Measurements from ENCODE around the gene SKIC3. TPM values are rescaled to one million over a fixed set of nuclear protein-coding genes. Genes with fewer than 3 reads are reported as not detected.
A peak's percentile ranks its signal among the peaks of the same experiment; 100 is the strongest.

Gene SKIC3
- polyA plus RNA-seq, 4 donors, result 8.4 to 79.6 (median 17.1) TPM

- FAIRE-seq, result no peak
- Histone ChIP-seq H3K27me3 (ENCODE audit: control insufficient read depth in 3 of 3, insufficient read depth in 3 of 3, low read length in 3 of 3) (no peaks in the 10 kb centered on the region), H3K36me3 (ENCODE audit: control insufficient read depth in 3 of 3, insufficient read depth in 2 of 3, low read depth in 1 of 3, low read length in 3 of 3) (peaks cover 0 to under 1% (median 0%) of the 10 kb centered on the region in 3 donors), H3K27ac (ENCODE audit: low read depth in 1 of 3, low read length in 2 of 3) (no peak overlapping the region), H3K4me1 (ENCODE audit: control insufficient read depth in 3 of 3, insufficient read depth in 2 of 3, low read depth in 1 of 3, low read length in 2 of 3) (no peaks in the 10 kb centered on the region), H3K4me3 (ENCODE audit: low read depth in 1 of 3, low read length in 3 of 3) (no peak overlapping the region), H3K9me3 (ENCODE audit: control insufficient read depth in 2 of 2, insufficient read depth in 1 of 2, low read depth in 1 of 2, low read length in 1 of 2) (no peaks in the 10 kb centered on the region)
- no peak for DNase-seq
- 95 to 96% (median 95%) methylated on average over 2 of the region's 2 CpGs for WGBS, 3 donors
Measured at GRCh38 chr5:95581576-95581975, 26.8 kb upstream of the SKIC3 start.

- WGBS, 3 donors, result 86 to 92% (median 91%) methylated on average over 2 of the region's 2 CpGs
- H3K27ac ChIP-seq (ENCODE audit: low read depth in 1 of 3, low read length in 2 of 3), result no peak overlapping the region
- H3K27me3 ChIP-seq (ENCODE audit: control insufficient read depth in 3 of 3, insufficient read depth in 3 of 3, low read length in 3 of 3), result no peaks in the 10 kb centered on the region
- H3K4me1 ChIP-seq (ENCODE audit: control insufficient read depth in 3 of 3, insufficient read depth in 2 of 3, low read depth in 1 of 3, low read length in 2 of 3), result no peaks in the 10 kb centered on the region
- no peak overlapping the region for H3K4me3 ChIP-seq (ENCODE audit: low read depth in 1 of 3, low read length in 3 of 3)
- DNase-seq (no peak), FAIRE-seq (no peak)
- H3K36me3 ChIP-seq (ENCODE audit: control insufficient read depth in 3 of 3, insufficient read depth in 2 of 3, low read depth in 1 of 3, low read length in 3 of 3), result peaks cover 0 to 3% (median 0%) of the 10 kb centered on the region in 3 donors
- no peaks in the 10 kb centered on the region for H3K9me3 ChIP-seq (ENCODE audit: control insufficient read depth in 2 of 2, insufficient read depth in 1 of 2, low read depth in 1 of 2, low read length in 1 of 2)
Measured at GRCh38 chr5:95572016-95572415, 17.2 kb upstream of the SKIC3 start.

GRCh38 chr5:95565280-95565920 is 10.6 kb upstream of the SKIC3 start:
- Histone ChIP-seq H3K27ac (ENCODE audit: low read depth in 1 of 3, low read length in 2 of 3) (no peak overlapping the region), H3K4me1 (ENCODE audit: control insufficient read depth in 3 of 3, insufficient read depth in 2 of 3, low read depth in 1 of 3, low read length in 2 of 3) (no peaks in the 10 kb centered on the region), H3K27me3 (ENCODE audit: control insufficient read depth in 3 of 3, insufficient read depth in 3 of 3, low read length in 3 of 3) (no peaks in the 10 kb centered on the region), H3K4me3 (ENCODE audit: low read depth in 1 of 3, low read length in 3 of 3) (no peak overlapping the region), H3K36me3 (ENCODE audit: control insufficient read depth in 3 of 3, insufficient read depth in 2 of 3, low read depth in 1 of 3, low read length in 3 of 3) (no peaks in the 10 kb centered on the region), H3K9me3 (ENCODE audit: control insufficient read depth in 2 of 2, insufficient read depth in 1 of 2, low read depth in 1 of 2, low read length in 1 of 2) (no peaks in the 10 kb centered on the region)
- no peak for FAIRE-seq
- WGBS, 3 donors, result 83 to 91% (median 91%) methylated on average over 4 of the region's 4 CpGs
- no peak for DNase-seq

- DNase-seq, result no peak
- Histone ChIP-seq H3K9me3 (ENCODE audit: control insufficient read depth in 2 of 2, insufficient read depth in 1 of 2, low read depth in 1 of 2, low read length in 1 of 2) (no peaks in the 10 kb centered on the region), H3K4me3 (ENCODE audit: low read depth in 1 of 3, low read length in 3 of 3) (no peak overlapping the region), H3K27me3 (ENCODE audit: control insufficient read depth in 3 of 3, insufficient read depth in 3 of 3, low read length in 3 of 3) (no peaks in the 10 kb centered on the region), H3K36me3 (ENCODE audit: control insufficient read depth in 3 of 3, insufficient read depth in 2 of 3, low read depth in 1 of 3, low read length in 3 of 3) (no peaks in the 10 kb centered on the region), H3K4me1 (ENCODE audit: control insufficient read depth in 3 of 3, insufficient read depth in 2 of 3, low read depth in 1 of 3, low read length in 2 of 3) (no peaks in the 10 kb centered on the region), H3K27ac (ENCODE audit: low read depth in 1 of 3, low read length in 2 of 3) (no peak overlapping the region)
- WGBS, 3 donors, result 63 to 72% (median 72%) methylated on average over 4 of the region's 4 CpGs
- no peak for FAIRE-seq
Measured at GRCh38 chr5:95564450-95564849, 9.7 kb upstream of the SKIC3 start.

GRCh38 chr5:95563367-95563766 is 8.6 kb upstream of the SKIC3 start:
- DNase-seq (no peak), FAIRE-seq (no peak)
- Histone ChIP-seq H3K9me3 (ENCODE audit: control insufficient read depth in 2 of 2, insufficient read depth in 1 of 2, low read depth in 1 of 2, low read length in 1 of 2) (no peaks in the 10 kb centered on the region), H3K27ac (ENCODE audit: low read depth in 1 of 3, low read length in 2 of 3) (no peak overlapping the region), H3K36me3 (ENCODE audit: control insufficient read depth in 3 of 3, insufficient read depth in 2 of 3, low read depth in 1 of 3, low read length in 3 of 3) (no peaks in the 10 kb centered on the region), H3K27me3 (ENCODE audit: control insufficient read depth in 3 of 3, insufficient read depth in 3 of 3, low read length in 3 of 3) (no peaks in the 10 kb centered on the region), H3K4me3 (ENCODE audit: low read depth in 1 of 3, low read length in 3 of 3) (no peak overlapping the region), H3K4me1 (ENCODE audit: control insufficient read depth in 3 of 3, insufficient read depth in 2 of 3, low read depth in 1 of 3, low read length in 2 of 3) (no peaks in the 10 kb centered on the region)
- WGBS, 3 donors, result 87 to 91% (median 88%) methylated on average over 5 of the region's 5 CpGs

- Histone ChIP-seq H3K27me3 (ENCODE audit: control insufficient read depth in 3 of 3, insufficient read depth in 3 of 3, low read length in 3 of 3) (no peaks in the 10 kb centered on the region), H3K36me3 (ENCODE audit: control insufficient read depth in 3 of 3, insufficient read depth in 2 of 3, low read depth in 1 of 3, low read length in 3 of 3) (no peaks in the 10 kb centered on the region), H3K9me3 (ENCODE audit: control insufficient read depth in 2 of 2, insufficient read depth in 1 of 2, low read depth in 1 of 2, low read length in 1 of 2) (no peaks in the 10 kb centered on the region), H3K27ac (ENCODE audit: low read depth in 1 of 3, low read length in 2 of 3) (no peak overlapping the region), H3K4me1 (ENCODE audit: control insufficient read depth in 3 of 3, insufficient read depth in 2 of 3, low read depth in 1 of 3, low read length in 2 of 3) (no peaks in the 10 kb centered on the region), H3K4me3 (ENCODE audit: low read depth in 1 of 3, low read length in 3 of 3) (no peak overlapping the region)
- WGBS, 3 donors, result 65 to 84% (median 79%) methylated on average over 1 of the region's 1 CpG
- FAIRE-seq (no peak), DNase-seq (no peak)
Measured at GRCh38 chr5:95562282-95562681, 7.5 kb upstream of the SKIC3 start.

GRCh38 chr5:95557841-95558240 is 3.1 kb upstream of the SKIC3 start:
- Histone ChIP-seq H3K27me3 (ENCODE audit: control insufficient read depth in 3 of 3, insufficient read depth in 3 of 3, low read length in 3 of 3) (no peaks in the 10 kb centered on the region), H3K27ac (ENCODE audit: low read depth in 1 of 3, low read length in 2 of 3) (no peak overlapping the region), H3K9me3 (ENCODE audit: control insufficient read depth in 2 of 2, insufficient read depth in 1 of 2, low read depth in 1 of 2, low read length in 1 of 2) (no peaks in the 10 kb centered on the region), H3K4me3 (ENCODE audit: low read depth in 1 of 3, low read length in 3 of 3) (no peak overlapping the region), H3K36me3 (ENCODE audit: control insufficient read depth in 3 of 3, insufficient read depth in 2 of 3, low read depth in 1 of 3, low read length in 3 of 3) (no peaks in the 10 kb centered on the region), H3K4me1 (ENCODE audit: control insufficient read depth in 3 of 3, insufficient read depth in 2 of 3, low read depth in 1 of 3, low read length in 2 of 3) (peaks cover 0 to 7% (median 0%) of the 10 kb centered on the region in 3 donors)
- WGBS, 3 donors, result 53 to 85% (median 83%) methylated on average over 2 of the region's 2 CpGs
- DNase-seq (no peak), FAIRE-seq (no peak)

- 0 to 1% (median 1%) methylated on average over 9 of the region's 9 CpGs for WGBS, 3 donors
- FAIRE-seq (no peak), DNase-seq (no peak)
- Histone ChIP-seq H3K36me3 (ENCODE audit: control insufficient read depth in 3 of 3, insufficient read depth in 2 of 3, low read depth in 1 of 3, low read length in 3 of 3) (peaks cover 0 to 2% (median 1%) of the 10 kb centered on the region in 3 donors), H3K4me1 (ENCODE audit: control insufficient read depth in 3 of 3, insufficient read depth in 2 of 3, low read depth in 1 of 3, low read length in 2 of 3) (peaks cover 0 to 7% (median 0%) of the 10 kb centered on the region in 3 donors), H3K27ac (ENCODE audit: low read depth in 1 of 3, low read length in 2 of 3) (peak overlapping the region; percentile 92 to 98 (median 97)), H3K4me3 (ENCODE audit: low read depth in 1 of 3, low read length in 3 of 3) (peak overlapping the region; percentile 70 to 93 (median 86)), H3K27me3 (ENCODE audit: control insufficient read depth in 3 of 3, insufficient read depth in 3 of 3, low read length in 3 of 3) (no peaks in the 10 kb centered on the region), H3K9me3 (ENCODE audit: control insufficient read depth in 2 of 2, insufficient read depth in 1 of 2, low read depth in 1 of 2, low read length in 1 of 2) (no peaks in the 10 kb centered on the region)
Measured at GRCh38 chr5:95555553-95555952, 776 bp upstream of the SKIC3 start.

- peaks cover 0 to 2% (median 1%) of the 10 kb centered on the region in 3 donors for H3K36me3 ChIP-seq (ENCODE audit: control insufficient read depth in 3 of 3, insufficient read depth in 2 of 3, low read depth in 1 of 3, low read length in 3 of 3)
- WGBS, 3 donors, result 1 to 2% (median 1%) methylated on average over 6 of the region's 6 CpGs
- H3K27ac ChIP-seq (ENCODE audit: low read depth in 1 of 3, low read length in 2 of 3), result peak overlapping the region; percentile 92 to 98 (median 97)
- peak overlapping the region; percentile 70 to 93 (median 86) for H3K4me3 ChIP-seq (ENCODE audit: low read depth in 1 of 3, low read length in 3 of 3)
- no peaks in the 10 kb centered on the region for H3K9me3 ChIP-seq (ENCODE audit: control insufficient read depth in 2 of 2, insufficient read depth in 1 of 2, low read depth in 1 of 2, low read length in 1 of 2)
- FAIRE-seq (no peak), DNase-seq (no peak)
- peaks cover 0 to 7% (median 0%) of the 10 kb centered on the region in 3 donors for H3K4me1 ChIP-seq (ENCODE audit: control insufficient read depth in 3 of 3, insufficient read depth in 2 of 3, low read depth in 1 of 3, low read length in 2 of 3)
- H3K27me3 ChIP-seq (ENCODE audit: control insufficient read depth in 3 of 3, insufficient read depth in 3 of 3, low read length in 3 of 3), result no peaks in the 10 kb centered on the region
Measured at GRCh38 chr5:95554331-95554646, 488 bp downstream of the SKIC3 start.

Data from small intestine (tissue), 7 donors.